GM19467 (cell line): ENCODE data around the gene KRTCAP2.
"Not testable (repeated sequence)": the region's sequence is repeated elsewhere in the genome, so short reads cannot be mapped to it uniquely, and the experiment has no call there.

Experiments used
- ATAC-seq: cut with Tn5 transposase; IDR thresholded peaks from one replicate; pipeline ENCODE4 v1.9.1; 2021; ENCODE audit warnings: mild to moderate bottlenecking, moderate library complexity; ENCODE audit not compliant: unreplicated experiment

KRTCAP2 gene

DNA sequence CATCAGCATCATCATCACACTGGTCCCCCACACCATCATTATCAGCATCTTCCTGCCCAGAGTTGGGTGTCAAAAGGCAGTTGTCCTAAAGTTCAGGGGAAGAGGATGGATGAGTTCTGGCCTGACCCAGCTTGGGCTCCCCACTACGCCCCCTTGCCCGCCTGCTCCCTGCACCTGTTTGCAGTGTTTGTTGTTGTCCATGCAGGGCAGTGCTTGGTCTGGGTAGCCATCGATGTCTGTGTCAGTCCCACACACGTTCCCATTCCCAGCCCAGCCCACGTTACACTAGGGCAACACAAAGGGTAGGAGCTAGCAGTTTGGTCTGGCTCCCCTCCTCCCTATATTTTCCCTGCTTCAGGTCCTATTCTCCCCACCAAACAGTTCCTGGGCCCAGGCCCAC, 27.8 kb upstream of the KRTCAP2 start:
- no peak for ATAC-seq

DNA sequence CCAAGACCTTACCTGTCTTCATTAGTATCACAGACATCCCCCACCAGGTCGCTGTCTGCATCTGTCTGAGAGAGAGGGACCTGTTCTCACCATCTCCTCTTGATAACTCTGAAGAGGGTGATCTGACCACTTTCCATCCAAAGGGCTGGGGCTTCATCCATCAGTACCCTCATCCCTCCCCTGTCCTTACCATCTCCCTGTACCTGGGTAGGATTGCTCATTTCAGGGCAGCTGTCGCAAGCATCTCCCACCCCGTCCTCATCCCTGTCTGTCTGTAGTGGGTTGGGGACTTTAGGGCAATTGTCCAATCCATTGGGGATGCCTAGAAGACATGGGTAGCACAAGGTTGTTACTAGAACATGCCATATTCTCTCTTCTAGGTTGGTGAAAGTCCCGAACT, 26.7 kb upstream of the KRTCAP2 start:
- ATAC-seq: no peak

GRCh38 chr1:155198547-155198906, 25.4 kb upstream of the KRTCAP2 start:
- no peak for ATAC-seq

GRCh38 chr1:155197901-155198546, 24.9 kb upstream of the KRTCAP2 start:
- ATAC-seq: no peak

DNA sequence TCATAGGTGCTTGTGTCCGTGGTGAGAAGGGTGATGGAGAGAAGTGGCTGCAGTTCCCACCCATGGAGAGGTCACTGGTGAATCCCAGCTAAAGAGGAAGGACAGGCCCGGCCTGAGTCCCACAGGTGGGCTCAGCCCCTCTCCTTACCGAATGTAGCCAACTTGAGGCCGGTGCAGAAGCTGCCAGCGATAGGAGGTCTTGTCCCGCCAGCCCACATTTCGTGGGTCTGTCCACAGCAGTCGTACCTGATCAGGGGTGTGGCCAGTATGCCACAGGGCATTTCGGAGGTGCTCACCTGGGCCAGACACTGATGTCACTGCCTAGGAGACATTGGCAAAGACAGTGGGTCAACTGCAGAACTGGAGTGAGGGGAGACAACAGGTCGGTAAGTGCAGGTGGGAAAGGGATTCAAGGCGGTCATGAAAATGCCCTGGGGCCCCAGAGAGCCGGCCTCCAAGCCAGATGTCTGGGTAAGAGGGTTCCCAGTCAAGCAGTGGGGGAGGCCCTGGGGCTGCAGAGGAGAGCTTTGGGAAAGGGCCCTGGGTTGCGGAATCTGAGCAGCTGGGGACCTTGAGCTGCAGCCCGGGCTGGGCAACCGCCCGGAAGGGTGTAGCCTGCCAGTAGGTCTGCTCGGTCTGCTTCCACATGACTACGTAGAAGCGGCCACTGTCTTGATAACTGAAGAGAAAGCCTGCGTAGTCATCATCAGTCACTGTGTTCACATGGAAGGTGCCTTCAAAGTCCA, 24.0 kb upstream of the KRTCAP2 start:
- ATAC-seq: no peak

GRCh38 chr1:155196103-155196892, 23.2 kb upstream of the KRTCAP2 start:
- ATAC-seq: no peak

GRCh38 chr1:155195201-155196102, 22.3 kb upstream of the KRTCAP2 start:
- ATAC-seq: no peak

DNA sequence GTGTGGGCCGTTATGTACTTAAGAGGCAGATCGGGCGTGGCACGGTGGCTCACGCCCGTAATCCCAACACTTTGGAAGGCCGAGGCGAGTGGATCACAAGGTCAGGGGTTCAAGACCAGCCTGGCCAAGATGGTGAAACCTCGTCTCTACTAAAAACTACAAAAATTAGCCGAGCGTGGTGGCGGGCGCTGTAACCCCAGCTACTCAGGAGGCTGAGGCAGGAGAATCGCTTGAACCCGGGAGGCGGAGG, 20.8 kb upstream of the KRTCAP2 start:
- ATAC-seq: not testable (repeated sequence)

GRCh38 chr1:155193275-155193990, 20.3 kb upstream of the KRTCAP2 start:
- peak; percentile 73 for ATAC-seq

- ATAC-seq: no peak
These were observed 19.5 kb upstream of the KRTCAP2 start for GRCh38 chr1:155192346-155193274.

- ATAC-seq: no peak
These were observed 18.8 kb upstream of the KRTCAP2 start for GRCh38 chr1:155191904-155192303.

- ATAC-seq: not testable (repeated sequence)
These were observed 16.8 kb upstream of the KRTCAP2 start for GRCh38 chr1:155189926-155190325.

GRCh38 chr1:155188268-155188667, 15.2 kb upstream of the KRTCAP2 start:
- ATAC-seq: no peak

- no peak for ATAC-seq
These were observed 14.4 kb upstream of the KRTCAP2 start for GRCh38 chr1:155187456-155187891.

GRCh38 chr1:155186794-155187455, 13.8 kb upstream of the KRTCAP2 start:
- ATAC-seq: no peak

- ATAC-seq: no peak
These were observed 13.1 kb upstream of the KRTCAP2 start for GRCh38 chr1:155186067-155186793.

DNA sequence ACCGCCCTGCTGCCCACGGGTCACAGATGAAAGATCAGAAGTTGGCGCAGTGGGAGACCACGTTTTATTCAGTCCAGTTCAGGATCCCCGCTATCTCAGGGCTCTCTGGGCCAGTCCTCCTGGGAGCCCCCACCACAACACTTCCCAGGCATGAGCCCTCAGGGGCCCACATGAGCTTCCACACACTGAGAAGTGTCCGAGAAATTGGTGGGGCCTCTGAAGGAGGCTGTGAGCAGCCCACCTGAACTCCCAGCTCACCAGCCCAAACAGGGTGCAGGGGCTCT, 12.6 kb upstream of the KRTCAP2 start:
- no peak for ATAC-seq
